HG02571 (cell line): Measurements from ENCODE around the gene DLX4.

Experiments used
- ATAC-seq: cut with Tn5 transposase; IDR thresholded peaks from one replicate; pipeline ENCODE4 v1.9.1; 2021; ENCODE audit warnings: mild to moderate bottlenecking, moderate library complexity; ENCODE audit not compliant: unreplicated experiment

Gene DLX4

DNA sequence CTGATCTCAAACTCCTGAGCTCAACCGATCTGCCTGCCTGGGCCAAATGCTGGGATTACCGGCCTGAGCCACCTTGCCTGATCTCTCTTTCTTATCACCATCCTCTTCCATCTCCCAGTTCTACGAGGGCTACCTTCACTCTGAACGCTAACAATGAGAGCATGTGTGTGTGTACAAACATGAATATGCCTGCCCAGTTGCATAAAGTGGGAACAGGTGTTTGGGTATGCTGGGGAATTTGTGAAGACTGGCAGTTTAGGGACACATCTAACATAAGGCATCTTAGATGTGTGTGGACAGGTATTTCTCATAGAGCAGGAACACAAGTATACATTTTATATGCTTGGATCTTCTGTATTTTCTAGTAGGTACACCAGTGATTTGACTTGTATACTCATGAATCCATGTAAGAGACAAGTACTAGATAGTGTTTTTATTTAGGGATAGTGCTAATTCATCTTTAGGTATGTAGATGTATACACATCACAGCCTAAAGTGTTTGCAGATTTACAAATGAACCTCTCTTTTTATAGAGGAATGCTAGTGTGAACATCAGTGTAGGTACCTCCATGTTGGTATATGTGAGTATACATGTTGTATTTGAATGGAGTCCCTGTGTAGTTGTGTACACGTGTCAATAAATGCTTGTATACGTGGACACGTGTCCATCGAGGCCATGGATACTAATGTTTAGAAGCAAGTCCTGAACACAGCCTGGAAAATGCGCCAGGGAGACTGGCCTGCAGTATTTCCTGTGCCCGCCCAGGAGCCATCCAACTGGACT is 1.2 kb upstream of the DLX4 start:
- no peak for ATAC-seq

DNA sequence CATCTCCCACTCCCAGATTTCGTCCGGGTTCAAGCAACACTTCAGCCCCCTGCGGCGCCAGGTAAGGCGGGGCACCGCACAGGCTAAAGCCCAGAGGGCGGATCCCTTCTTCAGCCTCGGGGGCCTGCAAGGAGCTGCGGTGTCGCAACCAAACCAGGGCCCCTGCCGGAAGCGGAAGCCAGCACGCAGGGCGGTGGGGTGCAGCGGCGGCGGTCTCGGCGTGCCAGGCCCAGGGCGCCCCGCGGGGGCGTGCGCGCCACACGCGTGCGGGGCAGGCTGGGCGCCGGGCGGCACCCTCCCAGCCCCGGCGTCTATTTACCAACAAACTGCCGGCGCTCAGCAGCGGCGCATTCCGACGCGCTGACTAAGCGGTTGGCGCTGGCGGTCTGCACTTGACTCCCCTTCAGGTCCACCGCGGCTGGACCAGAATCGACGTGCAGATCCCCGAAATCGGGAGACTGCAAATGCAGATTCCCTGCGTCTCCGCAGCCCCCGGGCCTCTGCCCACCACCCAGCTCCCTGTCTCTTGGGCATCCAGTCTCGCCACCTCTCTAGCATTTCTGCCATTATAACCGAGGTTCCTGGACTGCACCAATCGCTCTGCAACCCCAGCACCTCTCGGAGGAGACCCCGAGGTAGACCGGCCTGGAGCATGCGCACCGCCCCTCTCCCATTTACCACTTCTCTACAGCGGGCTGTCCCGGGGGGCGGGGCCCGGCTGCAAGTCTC is 421 bp upstream of the DLX4 start:
- ATAC-seq: no peak

DNA sequence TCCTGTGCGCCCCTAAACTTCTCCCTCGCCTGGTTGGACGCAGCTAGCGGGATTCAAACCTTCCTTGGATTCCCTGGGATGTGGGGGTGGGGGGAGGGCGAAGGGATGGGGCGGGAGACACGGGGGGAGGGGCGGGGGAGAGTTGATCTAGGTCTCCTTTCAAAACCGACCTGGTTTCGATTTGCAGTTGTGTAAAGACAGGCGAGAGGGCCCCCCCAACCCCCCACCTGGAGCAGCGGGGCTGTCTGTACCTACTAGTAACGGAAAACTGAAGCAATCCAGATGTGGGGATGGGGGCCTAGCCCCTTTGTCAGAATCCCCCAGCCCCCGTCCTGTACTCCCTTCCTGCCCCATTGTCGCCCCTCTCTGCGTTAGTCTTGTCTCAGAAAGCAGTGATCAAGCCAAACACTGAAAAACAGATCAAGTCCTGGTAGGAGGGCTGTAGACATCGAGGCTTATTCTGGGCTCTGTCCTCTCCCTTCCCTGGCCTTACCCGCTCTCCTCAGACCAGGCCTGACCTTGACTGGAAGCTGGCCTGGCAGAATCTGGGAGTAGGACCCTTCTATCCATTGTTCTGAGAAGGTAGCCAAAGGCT is 902 bp downstream of the DLX4 start:
- ATAC-seq: no peak

DNA sequence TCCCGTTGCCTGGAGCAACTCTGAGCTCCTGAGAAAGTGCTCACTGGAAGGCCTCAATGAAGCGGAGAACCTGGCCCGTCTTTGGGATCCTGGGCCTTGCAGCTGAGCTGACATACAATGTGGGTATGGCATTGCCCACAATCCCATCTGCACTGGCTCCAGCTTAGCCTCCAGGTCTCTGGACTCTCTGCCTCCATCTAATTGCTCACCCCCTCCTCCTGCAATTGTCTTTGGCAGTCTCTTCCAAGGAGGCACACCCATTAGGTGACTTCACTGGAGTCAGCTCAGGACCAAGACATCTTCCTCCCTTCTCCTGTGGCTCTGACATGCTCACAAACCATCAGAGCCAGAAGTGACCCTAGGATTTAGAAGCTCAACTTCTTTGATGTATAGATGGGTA is 1.5 kb downstream of the DLX4 start:
- ATAC-seq: no peak

DNA sequence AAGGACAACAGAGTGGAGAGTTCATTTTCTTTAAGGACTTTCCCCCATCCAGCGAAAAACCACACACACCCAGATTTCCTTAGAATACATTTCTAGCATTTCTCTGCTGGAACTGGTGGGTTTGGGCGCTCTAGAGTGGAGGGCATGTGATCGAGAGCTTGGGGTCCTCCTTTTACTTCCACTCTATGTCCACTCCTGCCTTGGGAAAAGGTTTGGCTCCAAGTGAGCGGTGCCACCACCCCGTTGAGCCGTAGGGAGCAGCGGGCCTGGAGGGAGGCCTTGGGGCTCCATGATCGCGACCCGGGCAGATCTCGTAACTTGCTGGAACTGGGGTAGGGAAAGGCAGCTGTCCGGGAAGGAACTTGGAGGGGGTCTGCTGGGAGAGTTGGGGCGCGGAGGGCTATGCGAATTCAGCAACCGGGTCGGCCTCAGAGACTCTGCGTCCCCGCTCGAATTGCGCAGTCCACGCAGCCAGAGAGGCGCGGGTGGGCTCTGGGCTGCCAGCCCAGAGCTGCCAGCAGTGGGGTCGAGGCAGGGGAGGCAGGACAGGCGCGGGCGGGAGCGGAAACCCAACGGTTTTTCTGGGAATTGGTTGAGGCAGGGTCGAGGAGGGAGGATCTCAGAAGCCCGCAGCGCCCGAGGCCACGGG is 2.3 kb downstream of the DLX4 start:
- no peak for ATAC-seq

DNA sequence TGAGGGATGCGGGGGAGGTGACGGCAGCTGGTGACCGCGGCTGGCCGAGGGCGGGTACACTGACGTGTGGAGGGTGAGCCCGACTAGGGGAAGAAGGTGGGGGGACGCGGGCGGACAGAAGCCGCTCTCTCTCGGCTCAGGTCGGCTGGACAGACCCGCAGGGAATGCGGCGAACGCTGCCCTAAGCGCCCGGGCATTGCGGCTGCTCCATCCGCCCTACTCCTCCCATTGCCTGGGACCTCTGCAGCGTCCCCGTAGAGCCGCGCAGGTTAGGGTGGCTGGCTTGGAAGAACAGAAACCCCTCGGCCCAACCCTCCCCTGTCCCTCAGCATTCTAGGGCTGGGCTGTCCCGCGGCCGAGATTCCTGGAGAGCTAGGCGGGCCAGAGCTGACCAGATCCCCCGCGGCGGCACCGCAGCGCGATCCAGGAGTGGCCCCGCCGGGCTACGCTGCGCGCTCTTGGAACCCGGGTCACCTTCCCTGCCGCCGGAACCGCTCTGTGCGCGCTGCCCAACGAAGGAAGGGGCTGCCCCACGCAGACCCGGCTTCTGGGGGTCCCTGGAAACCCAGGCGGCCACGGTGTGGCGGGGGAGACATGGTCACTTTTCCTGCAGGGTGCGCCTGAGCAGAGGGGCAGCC is 3.0 kb downstream of the DLX4 start:
- ATAC-seq: no peak

DNA sequence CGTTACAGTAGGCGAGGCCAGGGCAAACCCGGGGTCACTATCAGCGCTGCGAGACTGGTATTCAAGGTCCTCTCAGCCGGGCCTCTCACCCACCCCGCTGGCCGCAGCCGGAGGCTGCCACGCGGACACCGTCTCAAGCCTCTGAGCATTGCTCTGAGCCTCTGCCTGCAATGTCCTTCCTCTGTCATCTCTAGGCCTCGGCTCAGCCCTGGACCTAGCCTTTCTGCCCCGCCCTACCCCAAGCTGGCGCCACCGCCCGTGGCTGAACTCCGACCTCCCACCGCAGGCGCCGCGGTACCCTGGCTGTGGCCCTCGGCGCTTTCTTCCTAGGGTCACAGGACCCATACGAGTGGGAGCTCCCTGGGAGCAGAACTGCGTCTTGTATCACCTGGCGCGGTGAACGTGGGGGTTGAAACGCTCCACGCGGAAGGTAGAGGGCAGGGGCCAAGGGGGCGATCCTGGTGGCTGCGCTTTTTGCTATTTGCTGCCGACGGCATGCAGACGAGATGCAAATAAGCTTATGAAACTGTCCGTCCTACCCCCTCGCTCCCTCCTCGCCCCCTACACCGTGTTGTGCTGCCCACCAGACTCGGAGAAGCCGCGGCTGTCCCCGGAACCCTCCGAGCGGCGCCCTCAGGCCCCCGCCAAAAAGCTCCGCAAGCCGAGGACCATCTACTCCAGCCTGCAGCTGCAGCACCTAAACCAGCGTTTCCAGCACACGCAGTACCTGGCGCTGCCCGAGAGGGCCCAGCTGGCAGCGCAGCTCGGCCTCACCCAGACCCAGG is 3.7 kb downstream of the DLX4 start:
- no peak for ATAC-seq

DNA sequence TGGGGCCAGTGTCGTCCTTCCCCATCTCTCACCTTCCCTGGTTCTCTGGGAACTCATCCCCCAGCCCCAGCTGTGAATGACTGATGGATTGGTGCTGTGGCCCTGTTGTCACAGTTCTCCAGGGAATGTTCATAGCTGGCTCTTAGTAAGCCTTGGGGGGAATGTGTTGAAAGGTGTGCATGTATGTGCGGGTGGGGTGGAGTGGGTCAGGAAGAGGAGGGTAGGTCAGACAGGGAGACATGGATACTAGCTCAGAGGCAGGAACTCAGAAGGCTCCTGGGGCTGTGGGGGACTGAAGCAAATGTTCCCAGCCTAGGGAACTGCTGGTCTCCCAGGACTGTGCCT is 4.3 kb downstream of the DLX4 start:
- no peak for ATAC-seq

DNA sequence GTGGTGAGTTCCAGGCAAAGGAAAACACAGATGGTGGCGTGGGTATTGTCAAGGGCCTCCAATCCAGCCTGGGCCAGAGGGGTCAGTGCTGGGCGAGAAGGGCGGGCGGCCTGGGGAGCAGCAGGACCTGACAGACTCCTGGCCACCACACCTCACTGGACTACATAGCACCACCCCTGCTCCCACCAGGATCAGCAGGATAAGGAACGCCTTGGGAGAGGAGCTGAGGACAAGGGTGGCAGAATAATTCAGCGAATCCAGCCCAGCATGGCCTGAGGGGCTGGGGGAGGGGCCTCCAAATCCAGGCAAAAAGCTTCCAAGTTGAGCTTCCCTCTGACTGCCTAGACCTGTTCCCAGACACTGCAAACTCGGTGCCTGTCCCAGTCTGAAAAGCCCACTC is 6.5 kb downstream of the DLX4 start:
- no peak for ATAC-seq

DNA sequence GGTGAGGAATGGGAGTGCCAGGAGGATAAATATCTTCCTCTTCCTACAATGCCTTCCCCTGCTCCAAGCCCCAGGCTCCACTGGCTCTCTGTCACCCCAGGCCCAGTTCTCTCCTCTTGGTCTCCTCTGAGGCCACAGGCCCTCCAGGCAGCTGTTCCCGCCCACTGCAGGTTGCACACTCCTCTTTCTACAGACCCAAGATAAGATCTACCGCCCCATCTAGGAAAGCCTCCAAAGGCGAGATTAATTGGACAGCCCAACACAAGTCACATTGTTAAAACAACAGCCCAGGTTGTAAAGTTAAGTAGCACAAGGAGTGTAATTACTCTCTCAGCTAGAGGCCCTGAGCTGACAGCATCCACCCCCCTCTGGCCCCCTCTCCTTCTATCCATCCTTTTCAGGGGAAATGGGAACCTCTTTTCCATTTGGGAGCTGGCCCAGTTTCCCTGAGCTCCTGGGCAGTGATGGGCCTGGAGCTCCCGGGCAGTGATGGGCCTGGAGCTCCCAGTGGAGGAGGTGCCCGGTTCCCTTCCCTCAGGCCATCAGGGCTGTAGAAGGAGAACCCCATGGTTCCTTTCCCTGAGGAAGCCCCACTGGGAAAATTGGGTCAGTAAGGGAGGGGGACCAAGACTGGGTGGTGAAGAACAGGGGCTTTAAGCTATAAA is 7.3 kb downstream of the DLX4 start:
- no peak for ATAC-seq

DNA sequence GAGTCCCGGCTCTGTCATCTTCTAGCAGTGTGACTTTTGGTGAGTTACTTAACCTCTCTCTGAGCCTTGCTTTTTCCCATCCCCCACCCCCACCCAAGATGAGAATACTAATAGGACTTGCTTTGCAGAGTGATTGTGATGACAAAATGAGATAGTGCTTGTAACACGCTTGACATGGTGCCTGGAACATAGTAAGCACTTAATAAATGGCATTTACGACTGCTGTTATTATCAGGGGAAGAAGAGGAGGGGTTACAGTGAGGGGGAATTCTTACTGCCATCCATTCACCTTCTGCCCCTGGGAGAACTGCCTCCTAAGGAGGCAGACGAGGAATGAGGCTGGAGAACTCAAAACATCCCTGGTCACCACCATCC is 7.8 kb downstream of the DLX4 start:
- ATAC-seq: no peak

DNA sequence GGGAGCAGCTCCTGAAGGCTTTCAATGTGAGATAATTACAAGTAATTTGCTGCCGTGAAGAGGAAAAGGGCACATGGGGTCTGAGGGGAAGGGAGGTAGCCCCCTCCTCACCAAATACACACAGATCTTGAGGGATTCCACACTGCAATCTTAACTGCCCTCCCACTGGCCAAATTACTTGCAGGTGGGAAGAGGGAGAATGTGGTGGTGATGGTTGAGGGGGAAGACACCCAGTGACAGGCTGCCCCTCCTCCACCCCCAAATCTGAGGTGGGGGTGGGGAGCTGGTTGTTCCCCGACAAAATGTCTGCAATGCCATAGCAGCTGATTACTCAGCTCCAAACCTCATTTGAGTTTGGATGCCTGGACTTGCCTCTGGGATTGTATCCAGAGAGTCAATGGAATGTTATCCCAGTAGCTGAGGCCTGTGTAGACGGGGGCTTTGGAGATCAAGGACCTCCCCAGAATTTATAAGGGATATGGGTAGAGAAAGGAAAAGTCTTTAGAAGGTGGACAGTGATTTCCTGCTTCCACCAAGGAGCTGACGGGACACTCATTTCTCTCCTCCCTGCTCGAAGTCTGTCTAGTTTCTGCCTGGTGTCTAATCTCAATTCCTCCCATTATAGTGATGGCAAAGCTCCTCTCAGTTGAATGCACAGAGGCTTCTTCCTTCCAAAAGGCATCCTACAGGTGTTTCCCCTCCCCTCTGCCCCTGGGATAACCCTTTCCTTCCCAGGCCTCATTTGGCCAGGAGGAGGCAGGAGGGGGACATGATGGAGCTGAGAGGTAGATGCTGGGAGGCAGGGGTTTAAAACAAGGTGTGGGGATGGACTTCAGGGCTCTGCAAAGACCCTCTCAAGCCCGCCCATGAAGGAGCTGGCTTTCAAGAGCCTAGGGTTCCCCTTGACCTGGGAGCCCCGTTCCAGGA is 8.7 kb downstream of the DLX4 start:
- ATAC-seq: no peak

DNA sequence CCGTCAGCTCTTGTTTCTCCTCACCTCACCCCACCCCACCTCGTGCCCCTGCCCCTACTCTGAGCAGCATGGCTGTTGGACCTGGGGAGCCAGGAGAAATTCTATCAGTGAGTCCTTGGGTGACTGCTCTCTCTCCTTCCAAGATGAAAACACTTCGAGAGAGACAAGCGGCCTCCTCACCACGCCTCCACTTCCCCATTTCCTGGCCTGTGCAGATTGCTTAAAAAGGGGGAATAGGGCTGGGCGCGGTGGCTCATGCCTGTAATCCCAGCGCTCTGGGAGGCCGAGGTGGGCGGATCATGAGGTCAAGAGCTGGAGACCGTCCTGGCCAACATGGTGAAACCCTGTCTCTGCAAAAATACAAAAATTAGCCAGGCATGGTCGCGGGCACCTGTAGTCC is 9.5 kb downstream of the DLX4 start:
- ATAC-seq: no peak

DNA sequence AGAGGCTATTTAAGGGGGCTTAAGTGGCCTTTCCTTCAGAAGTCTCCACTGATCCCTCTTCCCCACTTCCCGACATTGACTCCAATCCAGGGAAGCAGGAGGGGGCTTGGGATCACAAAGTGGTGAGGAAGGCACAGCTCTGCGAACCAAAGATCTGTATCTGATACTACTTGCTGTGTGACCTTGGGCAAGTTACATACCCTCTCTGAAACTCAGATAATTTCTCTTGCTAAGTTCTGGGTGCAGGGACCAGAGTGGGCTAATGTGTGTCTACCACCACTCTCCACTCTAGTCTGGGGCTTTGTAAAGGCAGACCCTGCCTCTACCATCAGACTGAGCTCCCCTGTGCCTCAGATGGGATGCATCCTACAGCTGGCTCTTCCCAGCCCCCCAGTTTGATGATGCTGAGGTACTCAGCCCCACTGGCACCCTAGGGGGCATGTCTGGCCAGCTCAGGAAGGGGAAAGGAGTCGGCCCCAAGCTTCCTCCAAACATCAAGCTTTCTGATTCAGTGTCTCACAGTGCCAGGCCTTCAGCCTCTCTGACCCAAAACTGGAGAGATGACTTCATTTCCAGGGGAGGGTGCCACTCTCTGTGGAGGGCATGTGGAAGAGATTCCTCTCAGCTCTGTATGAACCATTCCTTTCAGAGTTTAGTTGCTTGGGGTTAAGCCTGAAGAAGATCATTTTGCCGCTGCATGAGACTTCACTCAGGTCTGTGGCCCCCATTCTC is 10.9 kb downstream of the DLX4 start:
- ATAC-seq: no peak

DNA sequence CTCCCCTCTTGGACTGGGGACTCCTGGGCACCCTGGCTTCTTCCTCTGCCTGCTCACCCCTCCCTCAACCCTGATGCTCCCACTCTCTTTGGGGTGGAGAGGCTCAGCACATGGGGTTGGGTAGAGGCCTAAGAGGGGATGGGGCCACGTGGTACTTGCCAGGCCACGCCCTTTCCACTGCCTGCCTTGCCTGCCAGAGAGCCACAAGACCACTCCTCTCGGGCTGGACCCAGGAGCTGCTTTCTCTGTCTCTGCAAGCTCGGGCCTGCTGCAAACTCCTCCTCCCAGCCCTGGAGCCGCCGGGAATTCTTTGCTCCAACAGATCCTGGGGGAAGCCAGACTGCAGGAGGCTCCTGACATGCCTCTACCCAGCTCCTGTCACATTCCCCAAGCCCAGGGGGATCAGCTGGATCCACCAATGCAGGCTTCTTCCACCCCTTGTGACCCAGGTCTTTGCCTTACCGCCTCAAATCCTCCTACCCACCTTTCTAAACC is 11.8 kb downstream of the DLX4 start:
- ATAC-seq: no peak

DNA sequence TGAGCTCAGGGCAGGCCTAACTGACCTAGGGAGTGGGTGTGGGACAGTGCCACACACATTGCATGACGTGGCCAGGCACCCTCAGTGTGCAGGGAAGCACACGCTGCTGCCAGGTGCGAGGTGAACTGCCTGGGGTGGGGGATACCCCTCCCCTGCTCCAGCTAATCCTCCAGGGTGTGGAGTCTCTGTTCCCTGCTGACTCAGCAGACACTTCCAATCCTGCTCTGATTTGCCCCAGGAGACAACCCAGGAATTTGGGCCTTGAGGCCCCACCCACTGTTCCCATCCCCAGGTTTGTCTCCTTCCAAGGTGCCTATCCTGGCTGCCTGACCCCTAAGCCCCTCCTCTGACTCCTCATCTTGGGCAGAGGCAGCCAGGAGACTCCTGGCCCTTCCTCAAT is 15.3 kb downstream of the DLX4 start:
- ATAC-seq: no peak

DNA sequence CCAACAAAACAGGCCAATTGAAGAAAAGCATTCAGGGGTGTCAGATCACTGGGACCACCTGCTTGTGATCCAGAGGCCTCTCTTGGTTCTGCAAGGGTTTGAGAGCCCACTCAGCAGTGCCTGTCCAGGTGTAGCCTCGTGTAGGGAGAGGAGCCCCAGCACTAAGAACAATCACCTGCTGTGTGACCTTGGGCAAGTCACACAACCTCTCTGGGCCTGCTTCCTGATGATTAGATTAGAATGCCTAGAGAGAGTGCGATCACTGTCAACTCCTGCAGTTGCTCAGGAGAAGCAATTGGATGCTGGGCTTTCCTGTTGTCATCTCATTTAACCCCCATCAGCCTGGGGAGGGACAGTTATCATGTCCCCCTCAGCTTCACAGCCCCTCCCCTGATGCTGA is 15.8 kb downstream of the DLX4 start:
- ATAC-seq: no peak

DNA sequence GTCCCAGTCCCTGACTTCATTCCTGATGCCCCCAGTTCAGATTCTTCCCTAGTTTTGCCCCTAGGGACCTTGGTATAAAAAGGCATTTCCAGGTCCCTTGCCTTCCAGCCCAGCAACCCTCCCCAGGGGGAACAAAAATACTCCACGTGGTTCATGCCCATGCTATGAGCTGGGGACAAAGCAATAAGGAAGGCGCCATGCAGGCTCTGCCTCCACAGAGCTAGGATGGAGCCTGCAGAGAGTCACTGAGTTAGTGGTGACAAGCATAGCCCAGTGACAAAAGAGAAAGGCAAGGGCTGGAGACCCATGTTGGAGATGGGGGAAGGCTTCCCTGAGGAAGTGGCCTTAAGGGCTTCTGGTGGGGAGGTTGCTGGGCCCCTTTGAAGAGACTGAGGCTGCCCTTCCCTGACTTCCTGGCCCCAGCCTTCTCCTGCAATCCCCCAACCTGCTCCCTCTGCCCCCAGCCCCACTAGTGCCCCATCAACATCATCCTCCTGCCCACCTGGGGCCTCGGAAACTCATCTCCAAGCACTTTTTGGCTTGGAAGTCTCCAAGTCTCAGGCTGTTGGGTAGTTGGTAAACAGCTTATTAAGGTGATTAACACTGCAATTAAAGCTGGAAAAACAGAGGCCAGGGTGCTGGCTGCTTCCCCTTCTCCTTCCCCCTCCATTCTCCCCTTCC is 16.5 kb downstream of the DLX4 start:
- ATAC-seq: no peak
